ELF-1 (cell line): ENCODE results near the gene BANF2.

Experiments used
- DNase-seq: peaks from one replicate; pipeline ENCODE4 v3.0.0-alpha.2; 2016; ENCODE audit warnings: low read depth, low spot score

BANF2 gene

GRCh38 chr20:17664025-17664633, 35.6 kb upstream of the BANF2 start:
- DNase-seq, result no peak

- DNase-seq, result no peak
Measured at GRCh38 chr20:17665756-17666155, 34.0 kb upstream of the BANF2 start.

GRCh38 chr20:17666481-17666880, 33.3 kb upstream of the BANF2 start:
- no peak for DNase-seq

GRCh38 chr20:17667445-17667844, 32.3 kb upstream of the BANF2 start:
- no peak for DNase-seq

GRCh38 chr20:17668432-17668831, 31.3 kb upstream of the BANF2 start:
- no peak for DNase-seq

- DNase-seq, result no peak
Measured at GRCh38 chr20:17669306-17669931, 30.3 kb upstream of the BANF2 start.

- DNase-seq, result no peak
Measured at GRCh38 chr20:17671011-17671410, 28.8 kb upstream of the BANF2 start.

- DNase-seq, result no peak
Measured at GRCh38 chr20:17671565-17671964, 28.2 kb upstream of the BANF2 start.

- DNase-seq, result no peak
Measured at GRCh38 chr20:17673084-17673483, 26.7 kb upstream of the BANF2 start.

GRCh38 chr20:17674722-17675518, 24.8 kb upstream of the BANF2 start:
- DNase-seq, result no peak

GRCh38 chr20:17675519-17676377, 24.0 kb upstream of the BANF2 start:
- no peak for DNase-seq

GRCh38 chr20:17676378-17676759, 23.4 kb upstream of the BANF2 start:
- no peak for DNase-seq

- no peak for DNase-seq
Measured at GRCh38 chr20:17676942-17677341, 22.8 kb upstream of the BANF2 start.

- DNase-seq, result peak; percentile 38
Measured at GRCh38 chr20:17678295-17678694, 21.5 kb upstream of the BANF2 start.

- DNase-seq, result peak; percentile 34
Measured at GRCh38 chr20:17678886-17679285, 20.9 kb upstream of the BANF2 start.

GRCh38 chr20:17679941-17680835, 19.6 kb upstream of the BANF2 start:
- peak; percentile 77 for DNase-seq

GRCh38 chr20:17680836-17681725, 18.7 kb upstream of the BANF2 start:
- peak; percentile 69 for DNase-seq

GRCh38 chr20:17681726-17682102, 18.1 kb upstream of the BANF2 start:
- no peak for DNase-seq

- peak; percentile 98 for DNase-seq
Measured at GRCh38 chr20:17682103-17682888, 17.5 kb upstream of the BANF2 start, which contains the start of gene RRBP1. TSS of gene RRBP1 (minus strand) at chr20:17682242. CDS start at chr20:17660507, 21,735 bp downstream.
